Keratinocyte (primary cell): ENCODE results near the gene COPG2. TPM values are rescaled to one million over a fixed set of nuclear protein-coding genes. Genes with fewer than 3 reads are reported as not detected.
"Not testable (repeated sequence)": the region's sequence is repeated elsewhere in the genome, so short reads cannot be mapped to it uniquely, and the experiment has no call there.

Experiments used
- DNase-seq: peaks from one replicate; pipeline ENCODE4 v3.0.0-alpha.2; 2011; ENCODE audit warnings: low read depth, missing footprints, low spot score
- FAIRE-seq: peaks from 2 replicates; lab custom pipeline; 2011; peaks lifted over from hg19 to GRCh38; lab: Jason Lieb, UNC
- H2AFZ ChIP-seq: 2 replicates; pipeline ENCODE4 v1.6.0; 2012; ENCODE audit warnings: low read length, control low read depth, inconsistent platforms; ENCODE audit not compliant: control insufficient read depth
- H3K27ac ChIP-seq: 2 replicates; pipeline ENCODE4 v1.5.1; 2011; ENCODE audit warnings: low read length; ENCODE audit not compliant: control insufficient read depth, insufficient read depth
- H3K27me3 ChIP-seq: 3 replicates; pipeline ENCODE4 v1.6.0; 2011; ENCODE audit warnings: low read length; ENCODE audit not compliant: control insufficient read depth, insufficient read depth; ENCODE audit errors: extremely low read depth
- H3K36me3 ChIP-seq, 2 experiments: 2 replicates in 1 of 2; 3 replicates in 1 of 2; pipeline ENCODE4 v1.5.1; 2011; ENCODE audit warnings: low read length in 2 of 2, mild to moderate bottlenecking in 1 of 2; ENCODE audit not compliant: control insufficient read depth in 2 of 2, insufficient read depth in 2 of 2; ENCODE audit errors: extremely low read depth in 1 of 2
- H3K4me1 ChIP-seq: 3 replicates; pipeline ENCODE4 v1.5.1; 2011; ENCODE audit warnings: low read length; ENCODE audit not compliant: control insufficient read depth, insufficient read depth; ENCODE audit errors: extremely low read depth
- H3K4me2 ChIP-seq: 3 replicates; pipeline ENCODE4 v1.6.0; 2011; ENCODE audit warnings: low read depth, low read length; ENCODE audit not compliant: control insufficient read depth, insufficient read depth; ENCODE audit errors: extremely low read depth
- H3K4me3 ChIP-seq, 3 experiments: fragments of 200-600 bp in 1 of 3; sonication (generic) in 1 of 3; 2 replicates in 2 of 3; 3 replicates in 1 of 3; pipeline ENCODE4 v1.5.1; 2011 to 2016; ENCODE audit warnings: low read length in 3 of 3, mild to moderate bottlenecking in 3 of 3, control low read depth in 2 of 3, inconsistent platforms in 1 of 3, low read depth in 1 of 3, mixed read lengths in 1 of 3, mixed run types in 1 of 3, moderate library complexity in 1 of 3; ENCODE audit not compliant: control insufficient read depth in 2 of 3, insufficient read depth in 2 of 3; ENCODE audit errors: extremely low read depth in 1 of 3
- H3K79me2 ChIP-seq: 2 replicates; pipeline ENCODE4 v1.6.0; 2012; ENCODE audit warnings: low read length; ENCODE audit not compliant: control insufficient read depth, insufficient read depth
- H3K9ac ChIP-seq: 3 replicates; pipeline ENCODE4 v1.6.0; 2011; ENCODE audit warnings: low read length; ENCODE audit not compliant: control insufficient read depth, insufficient read depth; ENCODE audit errors: extremely low read depth
- H3K9me1 ChIP-seq: 3 replicates; pipeline ENCODE4 v1.6.0; 2011; ENCODE audit warnings: low read length; ENCODE audit not compliant: control insufficient read depth, insufficient read depth; ENCODE audit errors: extremely low read depth
- H3K9me3 ChIP-seq: 2 replicates; pipeline ENCODE4 v1.5.1; 2012; ENCODE audit warnings: low read depth, low read length; ENCODE audit not compliant: control insufficient read depth
- H4K20me1 ChIP-seq: 3 replicates; pipeline ENCODE4 v1.6.0; 2011; ENCODE audit warnings: low read length; ENCODE audit not compliant: control insufficient read depth, insufficient read depth; ENCODE audit errors: extremely low read depth
- CTCF ChIP-seq, 3 experiments: IDR thresholded peaks in 1 of 3; conservative IDR thresholded peaks in 1 of 3; optimal IDR thresholded peaks in 1 of 3; 2 replicates in 2 of 3; 3 replicates in 1 of 3; pipeline versions ENCODE3 to v1.5.1; 2011; ENCODE audit warnings: low read length in 3 of 3, mild to moderate bottlenecking in 3 of 3, moderate library complexity in 2 of 3, control low read depth in 1 of 3, inconsistent platforms in 1 of 3; ENCODE audit not compliant: insufficient read depth in 2 of 3; ENCODE audit errors: extremely low read depth in 1 of 3
- EZH2 ChIP-seq: IDR thresholded peaks from one replicate; pipeline ENCODE4 v1.6.1; 2012; ENCODE audit warnings: inconsistent platforms, mild to moderate bottlenecking, low read length, moderate library complexity
- dilution Hi-C: fragments of 300-500 bp; cut with MboI; formaldehyde crosslinking; loops from one replicate; pipeline ENCODE4 v1.7.0; 2020; ENCODE audit warnings: low sequenced_read_pairs; ENCODE audit not compliant: extremely low pct_ligation_motif_present
- polyA plus RNA-seq, 5 experiments: library from polyadenylated mRNA; depleted of rRNA in 3 of 5; stranded (reverse) in 3 of 5; stranded (forward) in 1 of 5; unstranded in 1 of 5; fragments of >200 nt; gene quantifications; 1 replicate in 1 of 5; 2 replicates in 3 of 5; 3 replicates in 1 of 5; pipeline versions ENCODE4 v1.2.1 to v1.2.3, GENCODE V29; 2011 to 2012; ENCODE audit warnings: missing spikeins in 2 of 5, low read depth in 1 of 5, low replicate concordance in 1 of 5

The COPG2 gene
- polyA plus RNA-seq, 1 donor (not counting 4 experiments of a cell fraction or from before 2014, with no cell fraction given), result 38.8 TPM

DNA sequence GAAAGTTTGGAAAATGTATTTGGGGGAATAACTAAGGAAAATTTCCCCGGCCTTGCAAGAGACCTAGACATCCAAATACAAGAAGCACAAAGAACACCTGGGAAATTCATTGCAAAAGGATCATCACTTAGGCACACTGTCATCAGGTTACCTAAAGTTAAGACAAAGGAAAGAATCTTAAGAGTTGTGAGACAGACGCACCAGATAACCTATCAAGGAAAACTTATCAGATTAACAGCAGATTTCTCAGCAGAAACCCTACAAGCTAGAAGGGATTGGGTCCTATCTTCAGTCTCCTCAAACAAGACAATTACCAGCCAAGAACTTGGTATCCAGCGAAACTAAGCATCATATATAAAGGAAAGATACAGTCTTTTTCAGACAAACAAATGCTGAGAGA is 93.4 kb downstream of the COPG2 start:
- H3K4me1 ChIP-seq, H2AFZ ChIP-seq, DNase-seq, H3K9me3 ChIP-seq, dilution Hi-C loops, H3K79me2 ChIP-seq, H4K20me1 ChIP-seq, FAIRE-seq, H3K4me3 ChIP-seq, H3K9me1 ChIP-seq, H3K4me2 ChIP-seq, H3K36me3 ChIP-seq, H3K27ac ChIP-seq, H3K27me3 ChIP-seq, H3K9ac ChIP-seq: not testable (repeated sequence)

GRCh38 chr7:130570144-130570543 is 98.4 kb downstream of the COPG2 start:
- H3K4me1 ChIP-seq, H2AFZ ChIP-seq, H3K9ac ChIP-seq, FAIRE-seq, H3K27ac ChIP-seq, H3K9me1 ChIP-seq, H3K9me3 ChIP-seq, H3K4me2 ChIP-seq, H3K27me3 ChIP-seq, H4K20me1 ChIP-seq, H3K36me3 ChIP-seq, H3K4me3 ChIP-seq, DNase-seq, dilution Hi-C loops, H3K79me2 ChIP-seq: not testable (repeated sequence)

GRCh38 chr7:130566898-130567280 is 101.7 kb downstream of the COPG2 start:
- Histone ChIP-seq H3K9ac (no peak overlapping the region), H3K4me3 (no peak overlapping the region), H3K27ac (no peak overlapping the region), H3K79me2 (no peaks in the 10 kb centered on the region), H3K4me2 (no peak overlapping the region), H3K4me1 (peaks cover 4% of the 10 kb centered on the region), H2AFZ (no peak overlapping the region), H3K9me1 (no peaks in the 10 kb centered on the region), H3K27me3 (no peaks in the 10 kb centered on the region), H3K36me3 (no peaks in the 10 kb centered on the region), H3K9me3 (no peaks in the 10 kb centered on the region), H4K20me1 (no peaks in the 10 kb centered on the region)
- TF ChIP-seq EZH2 (no peak), CTCF (optimal IDR thresholded peaks at IDR 0.05 in 1 of 3, IDR thresholded peaks at IDR 0.05 in 1 of 3, conservative IDR thresholded peaks at IDR 0.05 in 1 of 3; ENCODE audit: extremely low read depth in 1 of 3, insufficient read depth in 2 of 3, low read length in 3 of 3) (no peak)
- DNase-seq (no peak), FAIRE-seq (no peak)
- dilution Hi-C loops, result no loop called here
